Hepatocyte (in vitro differentiated cells): ENCODE data around the gene TBC1D13. TPM values are rescaled to one million over a fixed set of nuclear protein-coding genes. Genes with fewer than 3 reads are reported as not detected.

Experiments used
- DNase-seq: peaks from one replicate; pipeline ENCODE4 v3.0.0-alpha.2; 2016; ENCODE audit warnings: low spot score
- H2AFZ ChIP-seq: fragments of 200-600 bp; sonication (generic); 2 replicates; pipeline ENCODE4 v1.6.0; 2016; ENCODE audit warnings: antibody characterized with exemption, mild to moderate bottlenecking
- H3K27ac ChIP-seq: fragments of 200-600 bp; sonication (generic); 2 replicates; pipeline ENCODE4 v1.5.1; 2016; ENCODE audit warnings: mild to moderate bottlenecking
- H3K27me3 ChIP-seq: fragments of 200-600 bp; sonication (generic); 2 replicates; pipeline ENCODE4 v1.6.1; 2016
- H3K36me3 ChIP-seq: fragments of 200-600 bp; sonication (generic); replicated peaks from 2 replicates; pipeline ENCODE4 v1.5.1; 2016; ENCODE audit warnings: low read depth; ENCODE audit not compliant: insufficient read depth
- H3K4me1 ChIP-seq: fragments of 200-600 bp; sonication (generic); 2 replicates; pipeline ENCODE4 v1.5.1; 2016; ENCODE audit warnings: mild to moderate bottlenecking, moderate library complexity; ENCODE audit not compliant: insufficient read depth
- H3K4me2 ChIP-seq: fragments of 200-600 bp; sonication (generic); 2 replicates; pipeline ENCODE4 v1.6.0; 2016
- H3K4me3 ChIP-seq: fragments of 200-600 bp; sonication (generic); 2 replicates; pipeline ENCODE4 v1.5.1; 2016; ENCODE audit warnings: mild to moderate bottlenecking
- H3K79me2 ChIP-seq: fragments of 200-600 bp; sonication (generic); 2 replicates; pipeline ENCODE4 v1.6.0; 2017; ENCODE audit warnings: mild to moderate bottlenecking
- H3K9me2 ChIP-seq: fragments of 200-600 bp; sonication (generic); replicated peaks from 2 replicates; pipeline ENCODE4 v1.6.0; 2017; ENCODE audit warnings: mild to moderate bottlenecking; ENCODE audit not compliant: insufficient read depth
- H3K9me3 ChIP-seq: fragments of 200-600 bp; sonication (generic); 2 replicates; pipeline ENCODE4 v1.5.1; 2016; ENCODE audit warnings: low read depth, mild to moderate bottlenecking
- H4K20me1 ChIP-seq: fragments of 200-600 bp; sonication (generic); 2 replicates; pipeline ENCODE4 v1.6.0; 2016; ENCODE audit warnings: mild to moderate bottlenecking; ENCODE audit not compliant: insufficient read depth, poor library complexity, severe bottlenecking
- EZH2 ChIP-seq: fragments of 200-600 bp; sonication (generic); IDR thresholded peaks from 2 replicates; pipeline ENCODE4 v1.6.1; 2016; ENCODE audit warnings: antibody characterized with exemption, mild to moderate bottlenecking, borderline replicate concordance
- EZH2phosphoT487 ChIP-seq: fragments of 200-600 bp; sonication (generic); IDR thresholded peaks from one replicate; pipeline ENCODE4 v1.6.1; 2018; ENCODE audit warnings: antibody characterized with exemption, mild to moderate bottlenecking, low read depth, moderate library complexity; ENCODE audit not compliant: unreplicated experiment, severe bottlenecking
- WGBS: methylation state at CpG from one replicate; pipeline ENCODE4 v1.1.6; 2016; ENCODE audit warnings: low lambda C conversion rate; ENCODE audit errors: missing lambda C conversion rate; 5-methylcytosine and 5-hydroxymethylcytosine counted together
- polyA plus RNA-seq: library from polyadenylated mRNA; unstranded; fragments of >200 nt; fragmentation: Nextera tagmentation; extraction: Ambion mirVana; gene quantifications from 2 replicates; pipeline ENCODE4 v1.2.1, GENCODE V29; 2016
- total RNA-seq: library from RNA; depleted of rRNA; stranded (reverse); fragments of >200 nt; gene quantifications from 2 replicates; pipeline ENCODE4 v1.2.3, GENCODE V29; 2014
- TF ChIP-seq, protein P1 (sequence below): fragments of 200-600 bp; sonication (generic); IDR thresholded peaks from 2 replicates; pipeline ENCODE4 v1.5.1; 2016; ENCODE audit warnings: antibody characterized with exemption, mild to moderate bottlenecking; ENCODE audit not compliant: poor library complexity

TBC1D13 gene
- total and polyA plus RNA-seq, 2 experiments from 2014 or later, result 21.4 to 25.2 TPM

DNA sequence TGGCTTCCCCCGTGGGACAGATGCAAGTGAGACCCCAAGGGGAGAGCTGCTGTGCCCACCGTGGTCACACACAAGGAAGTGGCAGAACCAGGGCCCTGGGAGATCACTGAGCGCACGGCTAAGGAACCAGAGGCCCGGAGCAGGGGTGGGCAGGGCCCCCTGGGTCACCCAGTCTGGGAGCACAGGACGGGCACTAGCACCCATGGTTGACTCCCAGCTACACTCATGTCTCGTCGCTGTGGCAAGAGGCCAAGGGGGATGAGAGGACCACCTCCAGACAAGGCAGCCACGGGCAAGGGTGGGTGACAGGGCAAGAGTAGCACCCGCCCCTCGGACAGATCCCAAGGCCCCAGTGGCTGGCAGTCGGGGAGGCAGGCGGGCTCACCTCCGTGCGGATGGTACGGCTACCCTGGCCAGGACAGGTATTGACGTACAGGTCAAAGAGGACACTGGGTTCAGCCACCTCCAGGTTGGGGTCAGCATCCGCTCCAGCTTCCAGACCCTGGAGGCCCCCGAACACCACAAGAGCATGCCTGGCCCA, 36.4 kb downstream of the TBC1D13 start:
- peaks cover 7% of the 10 kb centered on the region for H3K4me1 ChIP-seq
- no peak for TF ChIP-seq EZH2
- TF ChIP-seq, protein P1, sequence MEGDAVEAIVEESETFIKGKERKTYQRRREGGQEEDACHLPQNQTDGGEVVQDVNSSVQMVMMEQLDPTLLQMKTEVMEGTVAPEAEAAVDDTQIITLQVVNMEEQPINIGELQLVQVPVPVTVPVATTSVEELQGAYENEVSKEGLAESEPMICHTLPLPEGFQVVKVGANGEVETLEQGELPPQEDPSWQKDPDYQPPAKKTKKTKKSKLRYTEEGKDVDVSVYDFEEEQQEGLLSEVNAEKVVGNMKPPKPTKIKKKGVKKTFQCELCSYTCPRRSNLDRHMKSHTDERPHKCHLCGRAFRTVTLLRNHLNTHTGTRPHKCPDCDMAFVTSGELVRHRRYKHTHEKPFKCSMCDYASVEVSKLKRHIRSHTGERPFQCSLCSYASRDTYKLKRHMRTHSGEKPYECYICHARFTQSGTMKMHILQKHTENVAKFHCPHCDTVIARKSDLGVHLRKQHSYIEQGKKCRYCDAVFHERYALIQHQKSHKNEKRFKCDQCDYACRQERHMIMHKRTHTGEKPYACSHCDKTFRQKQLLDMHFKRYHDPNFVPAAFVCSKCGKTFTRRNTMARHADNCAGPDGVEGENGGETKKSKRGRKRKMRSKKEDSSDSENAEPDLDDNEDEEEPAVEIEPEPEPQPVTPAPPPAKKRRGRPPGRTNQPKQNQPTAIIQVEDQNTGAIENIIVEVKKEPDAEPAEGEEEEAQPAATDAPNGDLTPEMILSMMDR, result no peak
- no peak for TF ChIP-seq EZH2phosphoT487
- no peaks in the 10 kb centered on the region for H3K9me3 ChIP-seq
- WGBS, result 89% methylated on average over 16 of the region's 19 CpGs
- DNase-seq, result no peak
- no peak overlapping the region for H3K4me2 ChIP-seq
- H3K79me2 ChIP-seq, result peaks cover 7% of the 10 kb centered on the region
- no peaks in the 10 kb centered on the region for H3K27me3 ChIP-seq
- no peaks in the 10 kb centered on the region for H3K9me2 ChIP-seq
- no peaks in the 10 kb centered on the region for H3K36me3 ChIP-seq
- H2AFZ ChIP-seq, result no peak overlapping the region
- no peaks in the 10 kb centered on the region for H4K20me1 ChIP-seq
- H3K4me3 ChIP-seq, result no peak overlapping the region
- no peak overlapping the region for H3K27ac ChIP-seq

DNA sequence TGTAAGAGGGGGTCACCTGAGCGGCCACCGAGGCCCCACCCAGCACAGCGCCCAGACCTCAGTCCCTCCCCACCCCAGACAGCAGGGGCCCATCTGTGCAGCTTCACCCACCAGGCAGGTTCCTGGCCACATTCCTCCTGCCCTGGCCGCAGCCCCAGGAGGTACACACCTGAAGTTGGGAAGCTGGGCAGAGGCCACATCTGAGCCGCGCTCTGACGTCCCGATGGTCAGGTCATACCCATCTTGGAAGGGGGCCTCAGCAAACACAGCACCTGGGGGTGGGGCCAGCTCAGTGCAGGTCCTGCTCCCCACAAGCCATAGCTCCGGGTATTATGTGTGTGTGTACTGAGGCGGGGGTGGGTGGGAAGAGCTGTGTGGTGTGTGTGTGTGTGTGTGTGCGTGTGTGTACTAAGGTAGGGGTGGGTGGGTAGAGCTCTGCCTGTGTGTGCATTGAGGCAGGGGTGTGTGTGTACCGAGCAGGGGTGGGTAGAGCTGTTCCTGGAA, 36.9 kb downstream of the TBC1D13 start:
- Histone ChIP-seq H3K4me2 (no peak overlapping the region), H4K20me1 (no peaks in the 10 kb centered on the region), H3K27me3 (no peaks in the 10 kb centered on the region), H2AFZ (no peak overlapping the region), H3K9me3 (no peaks in the 10 kb centered on the region), H3K4me1 (peaks cover 10% of the 10 kb centered on the region), H3K4me3 (no peak overlapping the region), H3K36me3 (no peaks in the 10 kb centered on the region), H3K9me2 (no peaks in the 10 kb centered on the region), H3K27ac (no peak overlapping the region), H3K79me2 (peaks cover 12% of the 10 kb centered on the region)
- peak; percentile 36 for DNase-seq
- 87% methylated on average over 9 of the region's 12 CpGs for WGBS
- TF ChIP-seq EZH2 (no peak), EZH2phosphoT487 (no peak)
- TF ChIP-seq, protein P1, result no peak

DNA sequence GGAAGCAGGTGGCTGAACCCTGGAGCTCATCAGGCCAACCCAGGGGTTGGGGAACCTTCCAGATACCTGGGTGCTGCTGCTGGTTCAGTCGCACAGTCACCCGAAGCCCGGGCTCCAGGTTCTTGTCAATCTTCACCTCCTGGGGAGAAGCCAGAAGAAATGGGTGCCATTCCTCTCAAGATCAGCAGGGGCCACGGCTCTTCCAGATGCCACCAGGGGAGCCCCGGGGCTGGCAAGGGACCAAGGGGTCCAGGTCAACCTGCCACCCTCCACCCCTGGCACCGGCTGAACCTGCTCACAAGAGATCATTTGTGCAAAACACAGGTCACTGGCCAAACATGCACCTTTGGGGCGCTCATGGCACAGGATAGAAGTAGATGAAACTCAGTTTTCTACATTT, 37.9 kb downstream of the TBC1D13 start:
- Histone ChIP-seq H3K4me3 (no peak overlapping the region), H3K27ac (no peak overlapping the region), H2AFZ (no peak overlapping the region), H3K4me2 (no peak overlapping the region), H3K36me3 (no peaks in the 10 kb centered on the region), H3K9me3 (no peaks in the 10 kb centered on the region), H4K20me1 (no peaks in the 10 kb centered on the region), H3K4me1 (peaks cover 5% of the 10 kb centered on the region), H3K27me3 (no peaks in the 10 kb centered on the region), H3K79me2 (peaks cover 12% of the 10 kb centered on the region), H3K9me2 (no peaks in the 10 kb centered on the region)
- DNase-seq, result no peak
- WGBS, result 91% methylated on average over 7 of the region's 7 CpGs
- TF ChIP-seq, protein P1, result no peak
- TF ChIP-seq EZH2phosphoT487 (no peak), EZH2 (no peak)
